HS-5 (cell line): ENCODE measurements around the gene SLC41A2.
A peak's percentile ranks its signal among the peaks of the same experiment; 100 is the strongest.
"Not testable (repeated sequence)": the region's sequence is repeated elsewhere in the genome, so short reads cannot be mapped to it uniquely, and the experiment has no call there.

Experiments
- DNase-seq: peaks from one replicate; pipeline ENCODE4 v3.0.0-alpha.2; 2012; ENCODE audit warnings: low read depth

The SLC41A2 gene

GRCh38 chr12:104958001-104958804, at the start of gene SLC41A2:
Gene SLC41A2, minus strand, starts transcription at chr12:104958290. Its CDS starts 29,763 bp downstream, at chr12:104928527.
- DNase-seq = peak; percentile 76

GRCh38 chr12:105001476-105001875, 43.4 kb upstream of the SLC41A2 start:
- DNase-seq = no peak

- no peak for DNase-seq
Observed at GRCh38 chr12:104999347-104999685, 41.2 kb upstream of the SLC41A2 start.

- DNase-seq = no peak
Observed at GRCh38 chr12:104998423-104999346, 40.6 kb upstream of the SLC41A2 start.

- DNase-seq = no peak
Observed at GRCh38 chr12:104997541-104997940, 39.5 kb upstream of the SLC41A2 start.

GRCh38 chr12:104994336-104994735, 36.2 kb upstream of the SLC41A2 start:
- no peak for DNase-seq

- no peak for DNase-seq
Observed at GRCh38 chr12:104991565-104992128, 33.6 kb upstream of the SLC41A2 start.

GRCh38 chr12:104990950-104991349, 32.9 kb upstream of the SLC41A2 start:
- no peak for DNase-seq

- DNase-seq = peak; percentile 63
Observed at GRCh38 chr12:104986022-104986941, 28.2 kb upstream of the SLC41A2 start, which contains the start of gene NOPCHAP1. Gene NOPCHAP1, plus strand, starts transcription at chr12:104986316. Its CDS starts 37 bp downstream, at chr12:104986353.

- DNase-seq = no peak
Observed at GRCh38 chr12:104985206-104985605, 27.1 kb upstream of the SLC41A2 start.

- DNase-seq = not testable (repeated sequence)
Observed at GRCh38 chr12:104977688-104978087, 19.6 kb upstream of the SLC41A2 start.

GRCh38 chr12:104976703-104977102, 18.6 kb upstream of the SLC41A2 start:
- no peak for DNase-seq

GRCh38 chr12:104975587-104976343, 17.7 kb upstream of the SLC41A2 start:
- DNase-seq = peak; percentile 64

GRCh38 chr12:104974626-104975290, 16.7 kb upstream of the SLC41A2 start:
- no peak for DNase-seq

- DNase-seq = no peak
Observed at GRCh38 chr12:104973250-104973649, 15.2 kb upstream of the SLC41A2 start.

- no peak for DNase-seq
Observed at GRCh38 chr12:104971306-104971705, 13.2 kb upstream of the SLC41A2 start.

- DNase-seq = no peak
Observed at GRCh38 chr12:104969343-104969742, 11.3 kb upstream of the SLC41A2 start.

GRCh38 chr12:104966677-104967076, 8.6 kb upstream of the SLC41A2 start:
- no peak for DNase-seq

GRCh38 chr12:104964856-104965205, 6.7 kb upstream of the SLC41A2 start:
- no peak for DNase-seq

- DNase-seq = no peak
Observed at GRCh38 chr12:104964167-104964855, 6.2 kb upstream of the SLC41A2 start.
